Coronary artery (tissue), 2 donors: ENCODE results near the gene CDS2.
A peak's percentile ranks its signal among the peaks of the same experiment; 100 is the strongest.

ENCODE experiments used
- DNase-seq: peaks from one replicate; pipeline ENCODE4 v3.0.0-alpha.2; 2017; ENCODE audit warnings: low spot score
- H3K27ac ChIP-seq, 2 donors: fragments of 200-600 bp; sonication (generic); one replicate each; pipeline ENCODE4 v1.5.1; 2016 to 2019
- H3K4me3 ChIP-seq: fragments of 200-600 bp; sonication (generic); 2 replicates; pipeline ENCODE4 v1.5.1; 2016; ENCODE audit warnings: mild to moderate bottlenecking, moderate library complexity
- CTCF ChIP-seq: fragments of 200-600 bp; sonication (generic); IDR thresholded peaks from one replicate; pipeline ENCODE4 v1.5.1; 2019; ENCODE audit warnings: antibody characterized with exemption

Gene CDS2

GRCh38 chr20:5216663-5217062, 89.9 kb downstream of the CDS2 start:
- H3K27ac ChIP-seq = no peak overlapping the region

GRCh38 chr20:5217616-5218015, 90.8 kb downstream of the CDS2 start:
- no peak for TF ChIP-seq CTCF
- no peak for DNase-seq
- Histone ChIP-seq H3K27ac (no peak overlapping the region), H3K4me3 (no peak overlapping the region)

More at GRCh38 chr20:5216663-5217062, 89.9 kb downstream of the CDS2 start:
- no peak overlapping the region for H3K4me3 ChIP-seq
- no peak for TF ChIP-seq CTCF
- no peak for DNase-seq

- Histone ChIP-seq H3K27ac (no peak overlapping the region), H3K4me3 (no peak overlapping the region)
- TF ChIP-seq CTCF = no peak
- DNase-seq = no peak
Measured at GRCh38 chr20:5220321-5221060, 93.7 kb downstream of the CDS2 start.

- H3K27ac ChIP-seq = no peak overlapping the region
- no peak overlapping the region for H3K4me3 ChIP-seq
- TF ChIP-seq CTCF = no peak
- no peak for DNase-seq
Measured at GRCh38 chr20:5221061-5221430, 94.2 kb downstream of the CDS2 start.

GRCh38 chr20:5222919-5223634, 96.3 kb downstream of the CDS2 start:
- Histone ChIP-seq H3K4me3 (no peak overlapping the region), H3K27ac (no peak overlapping the region)
- TF ChIP-seq CTCF = peak; percentile 79
- DNase-seq = no peak

GRCh38 chr20:5230544-5230943, 103.7 kb downstream of the CDS2 start:
- no peak overlapping the region for H3K27ac ChIP-seq
- no peak for DNase-seq
- no peak overlapping the region for H3K4me3 ChIP-seq
- no peak for TF ChIP-seq CTCF

- DNase-seq = no peak
- H3K27ac ChIP-seq = no peak overlapping the region
- no peak for TF ChIP-seq CTCF
- H3K4me3 ChIP-seq = no peak overlapping the region
Measured at GRCh38 chr20:5234158-5234557, 107.3 kb downstream of the CDS2 start.
